ENCODE results near the gene CTSA. TPM values are rescaled to one million over a fixed set of nuclear protein-coding genes. Genes with fewer than 3 reads are reported as not detected.

The CTSA gene
- total RNA-seq, 4 donors from 2014 or later = 20.6 to 66.9 (median 32.5) TPM

GRCh38 chr20:45894797-45895196 is 3.7 kb downstream of the CTSA start:
- no peak for TF ChIP-seq POLR2A (IDR thresholded peaks at IDR 0.05)
- no peak for TF ChIP-seq CTCF (IDR thresholded peaks at IDR 0.05)
- DNase-seq = no peak
- H3K36me3 ChIP-seq = no peaks in the 10 kb centered on the region
- intact Hi-C loops (cut with DNase I; ENCODE audit: low total_unique reads) = no loop called here
- no peak overlapping the region for H3K4me3 ChIP-seq
- peaks cover 3 to 7% of the 10 kb centered on the region in 2 donors for H3K4me1 ChIP-seq
- no peaks in the 10 kb centered on the region for H3K27me3 ChIP-seq
- no peak overlapping the region for H3K27ac ChIP-seq
- no peaks in the 10 kb centered on the region for H3K9me3 ChIP-seq

GRCh38 chr20:45896641-45897161 is 5.6 kb downstream of the CTSA start:
- DNase-seq = no peak
- intact Hi-C loops (cut with DNase I; ENCODE audit: low total_unique reads) = no loop called here
- Histone ChIP-seq H3K36me3 (no peaks in the 10 kb centered on the region), H3K4me1 (peaks cover 2 to 6% of the 10 kb centered on the region in 2 donors), H3K27me3 (no peaks in the 10 kb centered on the region), H3K9me3 (no peaks in the 10 kb centered on the region), H3K27ac (no peak overlapping the region), H3K4me3 (no peak overlapping the region)
- TF ChIP-seq CTCF (IDR thresholded peaks at IDR 0.05) = no peak
- no peak for TF ChIP-seq POLR2A (IDR thresholded peaks at IDR 0.05)

- no peak overlapping the region for H3K27ac ChIP-seq
- no peaks in the 10 kb centered on the region for H3K36me3 ChIP-seq
- H3K4me3 ChIP-seq = no peak overlapping the region
- intact Hi-C loops (cut with DNase I; ENCODE audit: low total_unique reads) = no loop called here
- no peaks in the 10 kb centered on the region for H3K27me3 ChIP-seq
- peaks cover 0 to under 1% of the 10 kb centered on the region in 2 donors for H3K4me1 ChIP-seq
- no peaks in the 10 kb centered on the region for H3K9me3 ChIP-seq
- TF ChIP-seq POLR2A (IDR thresholded peaks at IDR 0.05) (no peak), CTCF (IDR thresholded peaks at IDR 0.05) (no peak)
- no peak for DNase-seq
Measured at GRCh38 chr20:45897289-45897688, 6.2 kb downstream of the CTSA start.

- H3K4me3 ChIP-seq = no peak overlapping the region
- H3K27me3 ChIP-seq = no peaks in the 10 kb centered on the region
- H3K36me3 ChIP-seq = no peaks in the 10 kb centered on the region
- no peak for DNase-seq
- TF ChIP-seq CTCF (IDR thresholded peaks at IDR 0.05) (no peak), POLR2A (IDR thresholded peaks at IDR 0.05) (no peak)
- intact Hi-C loops (cut with DNase I; ENCODE audit: low total_unique reads) = no loop called here
- no peak overlapping the region for H3K27ac ChIP-seq
- H3K4me1 ChIP-seq = no peaks in the 10 kb centered on the region
- no peaks in the 10 kb centered on the region for H3K9me3 ChIP-seq
Measured at GRCh38 chr20:45897692-45898091, 6.6 kb downstream of the CTSA start.

- intact Hi-C loops (cut with DNase I; ENCODE audit: low total_unique reads) = no loop called here
- Histone ChIP-seq H3K36me3 (no peaks in the 10 kb centered on the region), H3K27ac (no peak overlapping the region), H3K4me1 (no peaks in the 10 kb centered on the region), H3K4me3 (no peak overlapping the region), H3K9me3 (no peaks in the 10 kb centered on the region), H3K27me3 (no peaks in the 10 kb centered on the region)
- TF ChIP-seq POLR2A (IDR thresholded peaks at IDR 0.05) (no peak), CTCF (IDR thresholded peaks at IDR 0.05) (no peak)
- no peak for DNase-seq
Measured at GRCh38 chr20:45898285-45898684, 7.2 kb downstream of the CTSA start.
